GM12873 (cell line): Measurements from ENCODE around the gene CCDC180.

Experiments used
- CTCF ChIP-seq: IDR thresholded peaks from 2 replicates; pipeline ENCODE4 v1.5.1; 2012; ENCODE audit warnings: low read depth, mild to moderate bottlenecking, moderate library complexity, low read length, control low read depth; ENCODE audit not compliant: insufficient read depth; ENCODE audit errors: missing control alignments

The CCDC180 gene

GRCh38 chr9:97307500-97308163 lies at the start of gene CCDC180:
Gene CCDC180, plus strand, starts transcription at chr9:97307659. Its CDS starts 405 bp downstream, at chr9:97308064.
- no peak for TF ChIP-seq CTCF

- TF ChIP-seq CTCF = no peak
Observed at GRCh38 chr9:97271292-97271691, 36.2 kb upstream of the CCDC180 start.

GRCh38 chr9:97272072-97272471 lies 35.4 kb upstream of the CCDC180 start:
- no peak for TF ChIP-seq CTCF

- TF ChIP-seq CTCF = no peak
Observed at GRCh38 chr9:97276310-97276852, 31.1 kb upstream of the CCDC180 start.

GRCh38 chr9:97277953-97278352 lies 29.5 kb upstream of the CCDC180 start:
- no peak for TF ChIP-seq CTCF

- TF ChIP-seq CTCF = no peak
Observed at GRCh38 chr9:97280755-97281330, 26.6 kb upstream of the CCDC180 start.

- TF ChIP-seq CTCF = no peak
Observed at GRCh38 chr9:97283768-97284167, 23.7 kb upstream of the CCDC180 start.
